Astrocyte of the hippocampus (primary cell): ENCODE measurements around the gene ARL5A.
"Not testable (repeated sequence)": the region's sequence is repeated elsewhere in the genome, so short reads cannot be mapped to it uniquely, and the experiment has no call there.

Experiments used
- DNase-seq: peaks from one replicate; pipeline ENCODE4 v3.0.0; 2011; ENCODE audit warnings: low read depth, low spot score

Gene ARL5A, protein sequence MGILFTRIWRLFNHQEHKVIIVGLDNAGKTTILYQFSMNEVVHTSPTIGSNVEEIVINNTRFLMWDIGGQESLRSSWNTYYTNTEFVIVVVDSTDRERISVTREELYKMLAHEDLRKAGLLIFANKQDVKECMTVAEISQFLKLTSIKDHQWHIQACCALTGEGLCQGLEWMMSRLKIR

DNA sequence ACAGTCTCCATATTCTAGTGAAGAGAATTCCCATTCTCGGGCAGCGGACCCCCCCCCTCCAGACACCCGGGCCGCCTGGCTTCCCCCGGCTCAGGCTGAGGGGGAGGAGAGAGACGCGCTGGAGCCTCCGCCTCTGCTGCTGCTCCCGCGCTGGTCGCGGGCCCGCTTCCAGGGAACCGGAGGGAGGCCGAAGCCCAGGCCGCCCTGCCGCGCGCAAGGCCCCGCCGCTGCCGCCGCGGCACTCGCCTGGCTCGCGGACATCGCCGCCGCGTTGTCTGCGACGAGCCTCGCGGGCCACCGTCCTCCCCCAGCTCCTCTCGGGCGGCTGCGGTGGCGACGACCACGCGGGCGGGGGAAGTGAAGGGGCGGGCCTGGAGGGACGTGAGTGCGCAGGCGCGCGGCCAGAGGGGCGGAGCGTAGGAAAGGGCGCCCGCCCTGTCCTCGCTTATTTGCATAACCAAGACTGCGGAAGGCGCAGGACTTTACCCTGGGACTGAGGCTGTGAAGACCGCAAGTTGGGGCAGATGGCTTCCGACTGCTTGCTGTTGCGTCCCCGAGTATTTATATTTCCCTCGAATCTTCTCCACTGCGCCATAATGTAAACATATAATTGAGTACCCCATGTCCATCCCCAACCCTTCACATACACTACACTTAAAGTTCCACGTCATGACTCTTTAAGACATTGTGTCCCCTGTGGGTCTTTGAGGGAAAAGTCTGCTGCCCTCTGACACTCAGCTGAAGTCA, at the start of gene ARL5A:
Gene ARL5A (minus strand): TSS at position 279 of the 747 bp plus-strand sequence. CDS start 245 bp downstream, at position 34.
- DNase-seq: peak; percentile 99

DNA sequence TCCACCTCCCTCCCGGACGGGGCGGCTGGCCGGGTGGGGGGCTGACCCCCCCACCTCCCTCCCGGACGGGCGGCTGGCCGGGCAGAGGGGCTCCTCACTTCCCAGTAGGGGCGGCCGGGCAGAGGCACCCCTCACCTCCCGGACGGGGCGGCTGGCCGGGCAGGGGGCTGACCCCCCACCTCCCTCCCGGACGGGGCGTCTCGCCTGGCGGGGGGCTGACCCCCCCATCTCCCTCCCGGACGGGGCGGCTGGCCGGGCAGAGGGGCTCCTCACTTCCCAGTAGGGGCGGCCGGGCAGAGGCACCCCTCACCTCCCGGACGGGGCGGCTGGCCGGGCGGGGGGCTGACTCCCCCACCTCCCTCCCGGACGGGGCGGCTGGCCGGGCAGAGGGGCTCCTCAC, 47.4 kb upstream of the ARL5A start:
- not testable (repeated sequence) for DNase-seq

DNA sequence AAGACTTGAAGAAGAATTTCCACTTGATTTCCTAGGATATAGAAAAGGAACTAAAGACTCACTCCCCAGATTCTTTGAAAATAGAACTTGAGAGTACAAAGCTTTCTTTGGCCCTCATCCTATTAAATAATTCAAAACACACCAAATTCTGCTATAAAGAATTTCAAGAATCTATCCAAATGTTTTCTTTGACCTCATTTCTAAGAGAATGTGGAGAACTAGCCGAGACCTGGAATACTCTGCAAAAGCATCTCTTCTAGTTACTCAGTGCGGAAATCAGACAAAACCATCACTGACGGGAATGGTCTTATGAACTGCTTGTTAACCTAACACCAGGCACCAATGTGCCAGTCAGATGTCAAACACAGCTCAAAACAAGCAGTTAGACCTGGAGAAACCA, 44.2 kb upstream of the ARL5A start:
- peak; percentile 37 for DNase-seq

- no peak for DNase-seq
Measured at GRCh38 chr2:151869291-151869690, 41.1 kb upstream of the ARL5A start.

GRCh38 chr2:151862700-151863099, 34.5 kb upstream of the ARL5A start:
- no peak for DNase-seq

DNA sequence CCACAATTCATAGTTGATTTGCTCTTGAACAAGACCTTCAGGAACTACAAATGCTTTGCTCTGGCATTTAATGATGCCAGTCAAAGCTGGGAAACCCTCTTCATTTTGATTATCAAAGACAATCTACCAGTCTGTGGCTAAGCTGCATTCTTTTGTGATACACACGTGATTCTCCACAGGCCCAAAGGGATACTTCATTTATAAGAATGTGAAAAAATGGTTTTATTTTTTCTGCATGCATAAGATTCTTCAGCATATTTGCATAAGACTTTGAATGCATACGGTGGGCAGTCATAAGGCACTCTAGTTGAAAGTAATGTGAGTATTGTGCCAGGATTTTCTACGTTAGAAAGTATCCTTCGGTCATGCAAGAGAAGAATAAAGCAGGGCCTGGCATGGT, 33.0 kb upstream of the ARL5A start:
- peak; percentile 25 for DNase-seq

DNA sequence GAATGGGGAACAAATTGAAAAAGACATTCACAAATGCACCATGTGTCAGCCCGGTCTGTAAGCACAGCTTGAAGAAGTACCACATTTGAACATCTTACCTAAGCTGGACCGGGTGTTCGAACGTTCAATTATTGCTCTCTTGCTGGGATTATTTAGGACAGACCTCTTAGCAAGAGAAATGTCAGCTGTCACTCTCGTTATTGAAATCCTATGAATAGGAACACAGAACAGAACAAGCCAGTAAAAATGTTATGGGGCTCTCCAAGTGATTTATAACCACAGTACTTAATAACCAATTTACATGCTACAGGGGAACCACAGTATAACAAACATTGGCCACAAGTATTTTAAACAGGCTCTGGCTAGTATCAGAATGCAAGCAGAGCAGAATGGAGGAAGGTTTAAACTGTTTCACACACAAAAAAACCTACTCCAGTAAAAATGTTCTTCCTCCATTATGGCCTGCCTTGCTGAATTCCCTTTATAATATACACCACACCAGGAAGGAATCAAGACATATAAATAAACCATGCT, 32.5 kb upstream of the ARL5A start:
- DNase-seq: peak; percentile 67

DNA sequence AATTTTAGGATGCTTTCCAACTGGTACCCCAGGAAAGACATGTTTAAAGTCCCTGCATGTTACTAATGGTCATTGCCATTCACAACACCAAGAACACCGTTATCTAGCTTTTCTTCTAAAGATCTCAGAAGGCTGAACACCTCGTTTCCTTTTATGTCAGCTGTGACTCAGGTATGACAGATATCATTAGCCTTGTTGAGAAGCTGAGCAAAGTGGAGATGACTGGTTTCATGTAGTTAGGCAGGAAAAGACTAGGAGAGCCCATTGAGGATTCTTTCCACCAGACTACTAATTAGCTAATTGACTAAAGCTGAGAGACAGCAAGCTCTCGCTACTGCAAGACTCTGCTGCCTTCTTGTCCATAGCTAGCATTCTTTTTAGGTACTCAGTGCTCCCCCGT, 32.0 kb upstream of the ARL5A start:
- no peak for DNase-seq

GRCh38 chr2:151857650-151858049, 29.4 kb upstream of the ARL5A start:
- DNase-seq: peak; percentile 17

GRCh38 chr2:151855111-151855510, 26.9 kb upstream of the ARL5A start:
- no peak for DNase-seq

- no peak for DNase-seq
Measured at GRCh38 chr2:151853070-151853758, 25.0 kb upstream of the ARL5A start.

GRCh38 chr2:151852260-151853069, 24.2 kb upstream of the ARL5A start:
- DNase-seq: no peak

- DNase-seq: peak; percentile 80
Measured at GRCh38 chr2:151851761-151852160, 23.5 kb upstream of the ARL5A start.

- DNase-seq: peak; percentile 35
Measured at GRCh38 chr2:151849413-151850010, 21.3 kb upstream of the ARL5A start.

DNA sequence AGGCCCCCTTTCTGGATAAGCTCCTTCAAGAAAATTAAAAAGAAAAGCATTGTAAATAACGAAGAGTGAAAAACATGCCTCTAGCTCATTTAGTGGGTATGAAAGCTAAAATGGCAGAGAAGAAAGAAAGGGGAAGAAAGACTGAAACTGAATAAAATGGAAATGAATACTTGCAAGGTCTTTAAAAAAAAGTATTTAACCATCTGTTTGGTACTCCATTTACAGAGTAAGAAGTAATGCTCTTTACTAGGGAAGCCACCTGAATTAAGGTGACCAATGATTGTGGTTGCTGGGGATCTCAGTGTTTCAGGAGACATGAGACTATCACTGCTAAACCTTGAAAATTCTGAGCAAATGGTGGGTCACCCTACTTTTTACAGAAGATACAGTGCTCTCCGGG, 17.7 kb upstream of the ARL5A start:
- DNase-seq: no peak

DNA sequence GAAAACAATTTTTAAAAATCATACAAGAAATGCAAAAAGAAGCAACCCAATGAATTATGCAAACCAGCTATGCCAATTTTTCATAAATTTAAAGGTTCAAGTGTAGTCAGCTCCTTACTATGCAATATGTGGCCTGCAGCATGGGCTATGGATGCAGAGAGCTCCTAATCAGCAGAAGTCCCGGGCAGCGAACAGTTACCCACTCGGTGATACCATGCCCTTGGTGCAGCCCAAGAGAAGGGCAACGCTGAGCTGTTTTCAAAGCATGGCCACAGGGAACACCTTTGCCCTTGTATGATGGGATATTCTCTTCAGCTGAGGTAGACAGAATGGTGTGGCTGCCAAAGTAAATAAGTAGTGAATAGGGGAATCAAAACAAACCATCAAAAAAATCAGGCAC, 17.3 kb upstream of the ARL5A start:
- no peak for DNase-seq

DNA sequence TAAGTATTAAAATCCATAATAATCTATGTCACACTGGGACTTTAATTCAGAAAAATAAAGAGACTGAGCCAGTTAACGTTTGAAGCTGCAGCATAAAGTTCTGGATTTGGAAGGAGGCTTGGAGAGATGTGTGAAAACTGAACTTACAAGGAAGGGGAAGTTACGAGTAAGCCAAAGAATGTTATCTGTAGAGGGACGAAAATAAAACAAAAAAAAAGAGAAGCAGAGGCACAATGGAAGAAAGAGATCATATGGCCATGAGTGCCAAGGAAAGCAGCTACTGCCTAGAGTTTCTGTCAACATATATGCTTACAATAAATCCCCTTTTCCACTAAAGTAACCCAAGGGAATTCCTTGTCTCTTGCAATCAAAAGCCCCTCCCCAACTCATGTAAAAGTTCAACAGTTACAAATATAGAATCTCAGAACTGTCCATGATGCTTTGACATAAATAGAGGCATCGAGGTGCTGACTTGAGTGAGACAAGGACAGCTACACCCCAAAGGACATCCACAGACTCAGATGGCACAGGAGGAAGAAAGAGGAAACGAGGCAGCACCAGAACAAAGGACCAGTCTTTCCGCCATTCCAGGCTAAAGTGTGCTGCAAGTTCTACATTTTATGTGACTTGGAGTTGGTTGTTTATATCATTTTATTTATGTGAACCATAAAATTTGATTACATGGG, 16.1 kb upstream of the ARL5A start:
- DNase-seq: no peak

- no peak for DNase-seq
Measured at GRCh38 chr2:151843691-151844061, 15.5 kb upstream of the ARL5A start.

DNA sequence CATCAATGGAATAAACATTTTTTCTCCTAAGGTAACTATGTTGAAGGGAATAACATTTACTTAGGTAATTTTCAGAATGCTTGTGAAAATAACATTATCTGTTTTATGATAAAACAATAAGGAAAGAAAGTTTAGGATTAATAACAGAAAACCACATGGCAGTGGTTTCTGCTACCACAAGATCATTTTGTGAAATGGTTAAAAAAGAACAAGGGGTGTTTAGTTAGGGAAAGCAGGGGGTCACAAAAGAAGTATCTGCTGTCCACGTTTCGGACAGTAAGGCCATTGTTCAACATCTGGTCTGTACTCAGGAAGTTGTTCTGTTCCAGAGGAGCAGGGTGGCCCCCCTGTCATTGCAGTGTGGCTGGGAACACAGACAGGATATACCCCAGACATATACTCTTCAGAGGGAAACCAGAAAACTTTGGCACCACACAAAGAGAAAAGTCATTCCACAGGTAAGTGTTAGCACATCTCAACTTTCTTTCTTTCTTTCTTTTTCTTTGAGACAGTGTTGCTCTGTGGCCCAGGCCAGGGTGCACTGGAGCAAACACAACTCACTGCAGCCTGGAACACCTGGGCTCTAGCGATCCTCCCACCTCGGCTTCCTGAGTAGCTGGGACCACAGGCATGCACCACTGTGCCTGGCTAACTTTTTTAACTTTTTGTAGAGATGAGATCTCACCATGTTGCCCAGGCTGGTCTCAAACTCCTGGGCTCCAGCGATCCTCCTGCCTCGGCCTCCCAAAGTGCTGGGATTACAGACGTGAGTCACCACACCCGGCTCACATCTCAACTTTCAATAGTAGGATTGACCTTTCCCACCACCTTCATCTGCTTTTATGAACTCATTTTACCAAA, 14.8 kb upstream of the ARL5A start:
- no peak for DNase-seq

- DNase-seq: no peak
Measured at GRCh38 chr2:151841047-151841424, 12.8 kb upstream of the ARL5A start.
